ENCODE measurements around the gene TAF12. TPM values are rescaled to one million over a fixed set of nuclear protein-coding genes. Genes with fewer than 3 reads are reported as not detected.
"Not testable (repeated sequence)": the region's sequence is repeated elsewhere in the genome, so short reads cannot be mapped to it uniquely, and the experiment has no call there.

Gene TAF12
- total and polyA plus RNA-seq, 4 donors, result 15.2 to 29.3 (median 26.7) TPM

DNA sequence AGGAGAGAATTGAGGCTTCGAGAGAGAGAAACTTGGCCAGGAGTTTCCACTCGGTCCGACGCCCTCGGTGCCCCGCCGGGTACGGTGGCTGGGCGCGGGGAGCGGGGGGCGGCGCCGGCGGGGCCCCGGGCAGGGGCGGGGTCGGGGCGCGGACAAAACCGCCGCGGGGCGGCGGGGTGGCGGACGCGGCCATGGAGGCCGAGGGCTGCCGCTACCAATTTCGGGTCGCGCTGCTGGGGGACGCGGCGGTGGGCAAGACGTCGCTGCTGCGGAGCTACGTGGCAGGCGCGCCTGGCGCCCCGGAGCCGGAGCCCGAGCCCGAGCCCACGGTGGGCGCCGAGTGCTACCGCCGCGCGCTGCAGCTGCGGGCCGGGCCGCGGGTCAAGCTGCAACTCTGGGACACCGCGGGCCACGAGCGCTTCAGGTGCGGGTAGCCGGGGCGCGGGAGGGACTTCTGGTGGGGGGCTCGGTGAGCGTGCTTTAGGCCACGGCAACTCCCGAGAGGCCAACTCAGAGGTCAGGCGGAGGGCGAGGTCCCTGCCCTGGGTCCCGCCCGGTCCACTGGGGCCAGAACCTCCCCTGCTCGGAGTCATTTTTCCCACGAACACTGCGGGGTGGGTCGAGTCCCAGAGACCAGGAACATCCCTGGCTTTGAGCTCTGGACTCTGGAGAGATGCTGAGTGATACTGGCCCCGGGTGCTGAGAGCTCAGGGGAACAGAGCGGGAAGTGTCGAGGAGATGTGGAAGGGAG is 50.4 kb downstream of the TAF12 start:
- H3K27me3 ChIP-seq (ENCODE audit: control insufficient read depth in 3 of 3, insufficient read depth in 3 of 3, low read length in 2 of 3), result no peaks in the 10 kb centered on the region
- DNase-seq (peak in 2 of 3 donors; percentile 19 to 30), ATAC-seq (ENCODE audit: insufficient read depth, low FRiP score) (peak; percentile 55)
- peak overlapping the region; percentile 52 for H3K4me3 ChIP-seq
- H3K36me3 ChIP-seq (ENCODE audit: control insufficient read depth in 4 of 4, insufficient read depth in 4 of 4, low read length in 4 of 4), result no peaks in the 10 kb centered on the region
- peaks cover 0 to 4% (median 1%) of the 10 kb centered on the region in 5 donors for H3K4me1 ChIP-seq (ENCODE audit: control insufficient read depth in 5 of 5, insufficient read depth in 5 of 5, low read length in 5 of 5)
- WGBS, 2 donors, result 4% methylated on average over 65 to 81 of the region's 81 CpGs
- no peaks in the 10 kb centered on the region for H3K9me3 ChIP-seq (ENCODE audit: control insufficient read depth in 4 of 4, insufficient read depth in 3 of 4, low read length in 3 of 4)
- TF ChIP-seq, protein P1, sequence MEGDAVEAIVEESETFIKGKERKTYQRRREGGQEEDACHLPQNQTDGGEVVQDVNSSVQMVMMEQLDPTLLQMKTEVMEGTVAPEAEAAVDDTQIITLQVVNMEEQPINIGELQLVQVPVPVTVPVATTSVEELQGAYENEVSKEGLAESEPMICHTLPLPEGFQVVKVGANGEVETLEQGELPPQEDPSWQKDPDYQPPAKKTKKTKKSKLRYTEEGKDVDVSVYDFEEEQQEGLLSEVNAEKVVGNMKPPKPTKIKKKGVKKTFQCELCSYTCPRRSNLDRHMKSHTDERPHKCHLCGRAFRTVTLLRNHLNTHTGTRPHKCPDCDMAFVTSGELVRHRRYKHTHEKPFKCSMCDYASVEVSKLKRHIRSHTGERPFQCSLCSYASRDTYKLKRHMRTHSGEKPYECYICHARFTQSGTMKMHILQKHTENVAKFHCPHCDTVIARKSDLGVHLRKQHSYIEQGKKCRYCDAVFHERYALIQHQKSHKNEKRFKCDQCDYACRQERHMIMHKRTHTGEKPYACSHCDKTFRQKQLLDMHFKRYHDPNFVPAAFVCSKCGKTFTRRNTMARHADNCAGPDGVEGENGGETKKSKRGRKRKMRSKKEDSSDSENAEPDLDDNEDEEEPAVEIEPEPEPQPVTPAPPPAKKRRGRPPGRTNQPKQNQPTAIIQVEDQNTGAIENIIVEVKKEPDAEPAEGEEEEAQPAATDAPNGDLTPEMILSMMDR (IDR thresholded peaks at IDR 0.05; ENCODE audit: control extremely low read depth, extremely low read depth), result no peak
- peak overlapping the region in 1 of 2 donors; percentile 68 for H3K9ac ChIP-seq (ENCODE audit: insufficient read depth in 1 of 2, low read length in 2 of 2)
- H3K27ac ChIP-seq (ENCODE audit: low read depth in 1 of 2, low read length in 1 of 2), result peak overlapping the region in 1 of 2 donors; percentile 13

DNA sequence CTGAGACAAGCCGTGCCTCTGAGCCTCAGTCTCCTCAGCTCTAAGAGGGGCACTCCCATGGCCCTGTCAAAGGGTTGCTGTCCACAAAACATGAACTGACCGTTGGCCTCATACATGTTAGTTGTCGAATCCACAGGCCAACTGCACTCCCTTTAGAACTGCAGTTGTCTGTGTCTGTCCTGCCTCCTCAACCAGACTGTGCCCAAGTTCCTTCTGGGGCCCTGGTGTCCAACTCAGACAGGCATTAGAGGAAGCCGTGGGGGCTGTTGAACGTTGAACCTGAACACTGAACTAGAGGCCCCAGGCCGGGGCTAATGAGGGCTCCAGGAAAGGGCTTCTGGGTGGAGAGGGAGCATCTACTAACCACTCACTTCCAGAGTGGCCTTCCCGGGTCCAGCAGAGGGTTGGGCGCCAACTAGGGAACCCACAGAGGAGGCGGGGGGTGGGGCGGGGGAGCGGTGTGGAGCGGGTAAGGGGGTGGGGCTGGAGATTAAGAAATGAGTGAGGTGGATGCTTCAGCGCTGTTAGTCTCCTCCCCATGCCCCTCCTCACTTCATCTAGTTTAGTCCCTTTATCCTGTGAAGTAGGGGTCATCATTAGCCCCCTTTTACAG is 51.1 kb downstream of the TAF12 start, which contains the start of gene RAB42:
Gene RAB42 (plus strand): TSS at position 558 of the 613 bp plus-strand sequence. CDS start 247 bp downstream, outside the sequence.
- no peaks in the 10 kb centered on the region for H3K36me3 ChIP-seq (ENCODE audit: control insufficient read depth in 4 of 4, insufficient read depth in 4 of 4, low read length in 4 of 4)

DNA sequence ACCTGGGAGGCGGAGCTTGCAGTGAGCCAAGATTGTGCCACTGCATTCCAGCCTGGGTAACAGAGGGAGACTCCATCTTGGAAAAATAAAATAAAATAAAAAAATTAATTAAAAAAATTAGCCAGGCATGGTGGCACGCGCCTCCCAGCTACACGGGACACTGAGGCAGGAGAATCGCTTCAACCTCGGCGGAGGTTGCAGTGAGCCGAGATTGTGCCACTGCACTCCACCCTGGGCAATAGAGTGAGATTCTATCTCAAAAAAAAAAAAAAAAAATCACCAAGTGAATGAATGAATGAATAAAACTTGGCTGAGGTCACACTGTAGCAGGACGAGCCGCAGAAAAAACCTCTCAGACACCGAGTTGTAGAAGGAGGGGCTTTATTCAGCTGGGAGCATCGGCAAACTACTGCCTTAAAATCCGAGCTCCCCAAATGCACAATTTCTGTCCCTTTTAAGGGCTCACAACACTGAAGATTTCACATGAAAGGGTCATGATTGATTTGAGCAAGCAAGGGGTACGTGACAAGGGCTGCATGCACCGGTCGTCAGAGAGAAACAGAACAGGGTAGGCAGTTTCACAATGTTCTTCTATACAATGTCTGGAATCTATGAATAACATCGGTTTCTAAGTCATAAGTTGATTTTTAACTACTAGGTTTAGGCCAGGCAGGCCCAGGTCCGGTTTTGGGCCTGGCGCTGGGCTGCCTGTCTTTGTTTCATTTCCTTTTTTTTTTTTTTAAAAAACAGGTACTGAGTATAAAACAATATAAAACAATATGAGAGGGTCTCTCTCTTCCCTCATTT is 56.1 kb downstream of the TAF12 start:
- not testable (repeated sequence) for H3K9ac ChIP-seq (ENCODE audit: insufficient read depth in 1 of 2, low read length in 2 of 2); H3K4me3 ChIP-seq; H3K4me1 ChIP-seq (ENCODE audit: control insufficient read depth in 5 of 5, insufficient read depth in 5 of 5, low read length in 5 of 5); DNase-seq; H3K36me3 ChIP-seq (ENCODE audit: control insufficient read depth in 4 of 4, insufficient read depth in 4 of 4, low read length in 4 of 4); H3K27me3 ChIP-seq (ENCODE audit: control insufficient read depth in 3 of 3, insufficient read depth in 3 of 3, low read length in 2 of 3); ATAC-seq (ENCODE audit: insufficient read depth, low FRiP score); H3K27ac ChIP-seq (ENCODE audit: low read depth in 1 of 2, low read length in 1 of 2); H3K9me3 ChIP-seq (ENCODE audit: control insufficient read depth in 4 of 4, insufficient read depth in 3 of 4, low read length in 3 of 4)
- 90 to 94% methylated on average over 19 of the region's 19 CpGs for WGBS, 2 donors

More for the DNA sequence above, 51.1 kb downstream of the TAF12 start, which contains the start of gene RAB42:
- no peaks in the 10 kb centered on the region for H3K27me3 ChIP-seq (ENCODE audit: control insufficient read depth in 3 of 3, insufficient read depth in 3 of 3, low read length in 2 of 3)
- H3K4me3 ChIP-seq, result peak within 1 kb of the TSS; percentile 52
- TF ChIP-seq, protein P1 (IDR thresholded peaks at IDR 0.05; ENCODE audit: control extremely low read depth, extremely low read depth), result no peak
- peaks cover 0 to 4% (median 1%) of the 10 kb centered on the region in 5 donors for H3K4me1 ChIP-seq (ENCODE audit: control insufficient read depth in 5 of 5, insufficient read depth in 5 of 5, low read length in 5 of 5)
- H3K27ac ChIP-seq (ENCODE audit: low read depth in 1 of 2, low read length in 1 of 2), result peak within 1 kb of the TSS in 1 of 2 donors; percentile 42
- peak; percentile 68 to 81 (median 75) for DNase-seq
- peak within 1 kb of the TSS in 1 of 2 donors; percentile 68 for H3K9ac ChIP-seq (ENCODE audit: insufficient read depth in 1 of 2, low read length in 2 of 2)
- 25% methylated on average over 10 to 13 of the region's 13 CpGs for WGBS, 2 donors
- peak; percentile 84 for ATAC-seq (ENCODE audit: insufficient read depth, low FRiP score)
- no peaks in the 10 kb centered on the region for H3K9me3 ChIP-seq (ENCODE audit: control insufficient read depth in 4 of 4, insufficient read depth in 3 of 4, low read length in 3 of 4)
